ENCODE data around the gene HACD2.

The HACD2 gene

DNA sequence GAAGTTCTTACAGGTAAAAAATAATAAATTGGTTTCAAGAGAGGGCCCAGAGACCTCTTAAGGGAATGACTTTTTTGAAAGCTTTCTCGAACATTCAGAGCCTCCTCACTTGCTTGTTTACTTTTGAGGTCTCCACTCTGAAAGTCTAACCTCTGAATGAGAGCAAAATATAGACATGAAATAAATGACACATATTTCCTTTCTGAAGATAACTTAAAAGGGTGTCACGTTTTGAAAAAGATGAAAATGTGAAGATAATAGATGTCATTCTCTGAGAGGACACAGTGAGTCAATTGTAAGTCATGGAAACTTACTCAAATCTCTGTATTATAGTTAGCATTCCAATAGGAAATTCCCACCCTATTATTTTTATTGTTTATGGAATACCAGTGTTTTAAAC, 44.6 kb downstream of the HACD2 start:
- no peak for DNase-seq (ENCODE audit: low spot score in 2 of 2)
- H3K4me3 Mint-ChIP-seq = no peak overlapping the region
- peaks cover 7% of the 10 kb centered on the region for H3K36me3 Mint-ChIP-seq
- peaks cover 3% of the 10 kb centered on the region for H3K4me1 Mint-ChIP-seq
- no peaks in the 10 kb centered on the region for H3K27me3 Mint-ChIP-seq
- ATAC-seq (ENCODE audit: low read depth) = no peak
- H3K9me3 Mint-ChIP-seq = no peaks in the 10 kb centered on the region
- H3K27ac Mint-ChIP-seq = no peak overlapping the region

DNA sequence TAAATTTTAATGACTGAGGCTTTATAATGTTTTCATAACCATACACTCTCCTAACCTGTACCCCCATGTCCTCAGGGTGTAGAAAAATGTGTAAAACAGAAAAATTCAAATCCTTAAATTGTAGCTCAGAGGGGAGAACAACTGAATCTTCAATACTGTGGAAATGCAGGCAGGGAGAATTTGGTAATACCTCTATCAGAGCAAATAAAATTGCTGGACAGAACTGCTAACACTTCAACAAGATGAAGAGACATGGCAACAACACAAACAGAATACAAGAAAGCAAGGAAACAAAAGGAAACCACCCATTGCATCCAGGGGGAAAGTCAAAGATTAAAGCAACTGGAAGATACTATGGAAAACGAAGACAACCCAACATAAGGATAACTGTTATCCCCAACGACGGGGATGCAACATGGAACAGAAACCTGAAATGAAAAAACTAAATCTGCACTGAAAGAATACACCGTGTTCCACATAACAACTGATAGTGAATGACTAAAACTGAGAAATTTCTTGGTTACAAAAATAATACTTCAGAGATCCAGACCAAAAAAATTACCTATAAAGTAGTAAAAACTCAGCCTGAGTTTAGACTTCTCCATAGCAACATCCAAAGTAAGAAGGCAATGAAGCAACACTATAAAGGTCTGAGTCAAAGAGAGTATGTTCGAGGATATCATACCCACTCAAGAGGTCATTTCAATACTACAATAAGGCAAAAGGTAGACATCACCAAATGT, 48.5 kb downstream of the HACD2 start:
- Mint-ChIP-seq H3K9me3 (no peaks in the 10 kb centered on the region), H3K27me3 (no peaks in the 10 kb centered on the region), H3K36me3 (peaks cover 3% of the 10 kb centered on the region), H3K27ac (no peak overlapping the region), H3K4me3 (no peak overlapping the region), H3K4me1 (peaks cover 5% of the 10 kb centered on the region)
- DNase-seq (ENCODE audit: low spot score in 2 of 2) = no peak
- no peak for ATAC-seq (ENCODE audit: low read depth)

- no peak overlapping the region for H3K4me3 Mint-ChIP-seq
- no peak for DNase-seq (ENCODE audit: low spot score in 2 of 2)
- no peak overlapping the region for H3K27ac Mint-ChIP-seq
- H3K27me3 Mint-ChIP-seq = no peaks in the 10 kb centered on the region
- no peak for ATAC-seq (ENCODE audit: low read depth)
- no peaks in the 10 kb centered on the region for H3K9me3 Mint-ChIP-seq
- peaks cover 3% of the 10 kb centered on the region for H3K36me3 Mint-ChIP-seq
- H3K4me1 Mint-ChIP-seq = peaks cover 5% of the 10 kb centered on the region
Measured at GRCh38 chr3:123535580-123535979, 49.3 kb downstream of the HACD2 start.

GRCh38 chr3:123534264-123534663, 50.6 kb downstream of the HACD2 start:
- Mint-ChIP-seq H3K27me3 (no peaks in the 10 kb centered on the region), H3K27ac (no peak overlapping the region), H3K9me3 (no peaks in the 10 kb centered on the region), H3K36me3 (peaks cover 3% of the 10 kb centered on the region), H3K4me1 (peaks cover 5% of the 10 kb centered on the region), H3K4me3 (no peak overlapping the region)
- no peak for ATAC-seq (ENCODE audit: low read depth)
- no peak for DNase-seq (ENCODE audit: low spot score in 2 of 2)

DNA sequence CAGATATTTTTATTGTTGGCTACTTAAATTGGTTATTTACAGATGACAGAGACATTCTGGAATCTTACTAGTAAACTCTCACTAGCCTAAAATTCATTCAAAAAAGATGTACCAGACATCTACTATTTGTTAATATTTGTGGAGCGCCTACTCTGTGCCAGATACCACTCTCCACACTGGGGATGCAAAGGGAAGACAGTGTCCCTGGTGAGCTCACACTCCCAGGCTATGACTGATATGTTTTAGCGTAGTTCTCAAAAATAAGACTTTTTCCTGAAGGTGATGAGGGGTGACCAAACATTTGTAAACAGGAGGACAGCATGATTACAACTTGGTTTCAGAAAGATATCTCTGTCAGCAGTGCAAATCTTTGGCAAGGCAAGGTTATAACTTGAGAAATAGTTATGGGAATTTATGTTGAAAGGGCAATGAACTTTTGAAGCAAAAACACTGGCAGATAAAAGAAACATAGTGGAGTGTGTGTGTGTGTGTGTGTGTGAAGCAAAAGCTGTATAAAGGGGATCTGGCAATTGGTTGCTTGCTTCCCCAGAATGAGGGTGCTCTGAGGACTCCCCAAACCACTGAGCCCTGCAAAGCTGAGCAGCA, 51.2 kb downstream of the HACD2 start:
- peaks cover 5% of the 10 kb centered on the region for H3K4me1 Mint-ChIP-seq
- no peaks in the 10 kb centered on the region for H3K9me3 Mint-ChIP-seq
- peaks cover 3% of the 10 kb centered on the region for H3K36me3 Mint-ChIP-seq
- ATAC-seq (ENCODE audit: low read depth) = no peak
- H3K27me3 Mint-ChIP-seq = no peaks in the 10 kb centered on the region
- DNase-seq (ENCODE audit: low spot score in 2 of 2) = no peak
- no peak overlapping the region for H3K27ac Mint-ChIP-seq
- no peak overlapping the region for H3K4me3 Mint-ChIP-seq

DNA sequence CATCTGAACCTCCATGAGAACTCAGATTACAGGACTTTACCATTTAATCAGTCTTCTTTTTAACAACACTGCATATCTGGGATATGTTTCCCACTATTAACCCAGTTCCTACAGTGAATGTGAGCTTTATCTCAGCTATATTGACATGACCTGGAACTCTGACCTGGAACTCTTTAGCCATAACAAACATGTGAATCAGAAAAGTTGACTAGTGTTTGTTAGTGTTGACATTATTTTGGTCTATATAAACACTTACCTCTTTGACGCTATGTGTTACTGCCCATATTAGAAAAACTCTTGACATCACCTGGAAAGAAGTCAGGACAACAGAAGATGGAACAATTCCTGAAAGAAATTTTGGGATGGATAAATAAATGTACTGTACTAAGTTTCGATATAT, 56.7 kb downstream of the HACD2 start:
- H3K27ac Mint-ChIP-seq = no peak overlapping the region
- no peaks in the 10 kb centered on the region for H3K27me3 Mint-ChIP-seq
- DNase-seq (ENCODE audit: low spot score in 2 of 2) = no peak
- peaks cover 43% of the 10 kb centered on the region for H3K36me3 Mint-ChIP-seq
- no peak overlapping the region for H3K4me3 Mint-ChIP-seq
- no peak for ATAC-seq (ENCODE audit: low read depth)
- peaks cover 7% of the 10 kb centered on the region for H3K4me1 Mint-ChIP-seq
- no peaks in the 10 kb centered on the region for H3K9me3 Mint-ChIP-seq

DNA sequence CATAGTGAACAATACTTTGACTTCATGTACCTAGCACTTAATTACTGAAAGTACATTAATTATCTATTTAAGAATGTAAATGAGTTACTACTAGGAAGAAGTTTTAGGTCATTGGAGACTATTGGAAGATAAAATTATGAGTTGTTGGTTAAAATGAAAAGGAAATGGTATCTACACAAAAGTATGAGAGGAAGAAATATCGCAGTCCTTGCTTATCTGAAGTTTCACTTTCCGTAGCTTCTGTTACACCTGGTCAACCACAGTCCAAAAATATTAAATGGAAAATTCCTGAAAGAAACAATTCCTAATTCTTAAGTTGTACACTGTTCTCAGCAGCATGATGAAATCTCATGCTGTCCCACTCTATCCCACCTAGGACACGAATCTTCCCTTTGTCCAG, 57.8 kb downstream of the HACD2 start:
- no peaks in the 10 kb centered on the region for H3K9me3 Mint-ChIP-seq
- DNase-seq (ENCODE audit: low spot score in 2 of 2) (no peak), ATAC-seq (ENCODE audit: low read depth) (no peak)
- H3K27me3 Mint-ChIP-seq = no peaks in the 10 kb centered on the region
- H3K4me1 Mint-ChIP-seq = peaks cover 6% of the 10 kb centered on the region
- no peak overlapping the region for H3K4me3 Mint-ChIP-seq
- no peak overlapping the region for H3K27ac Mint-ChIP-seq
- peaks cover 48% of the 10 kb centered on the region for H3K36me3 Mint-ChIP-seq

DNA sequence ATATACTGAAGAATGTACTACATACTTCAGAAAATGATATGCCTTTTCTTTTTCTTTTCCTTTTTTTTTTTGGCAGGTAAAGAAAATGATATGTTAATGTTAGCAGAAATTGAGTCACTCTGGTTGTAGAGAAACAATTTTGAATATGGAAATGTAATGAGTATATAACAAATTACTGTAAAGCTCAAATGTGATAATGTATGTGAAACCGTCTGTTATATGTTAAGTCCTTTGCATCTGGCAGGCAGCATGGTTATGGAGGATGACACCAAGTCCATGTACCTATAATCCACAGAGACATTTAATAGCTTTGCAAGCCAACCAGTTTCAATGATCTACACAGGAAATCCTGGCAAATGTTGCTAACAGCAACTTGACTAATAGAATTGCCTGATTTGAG, 58.4 kb downstream of the HACD2 start:
- Mint-ChIP-seq H3K27ac (no peak overlapping the region), H3K4me3 (no peak overlapping the region), H3K9me3 (no peaks in the 10 kb centered on the region), H3K36me3 (peaks cover 52% of the 10 kb centered on the region), H3K27me3 (no peaks in the 10 kb centered on the region), H3K4me1 (peaks cover 6% of the 10 kb centered on the region)
- DNase-seq (ENCODE audit: low spot score in 2 of 2) = no peak
- ATAC-seq (ENCODE audit: low read depth) = no peak

DNA sequence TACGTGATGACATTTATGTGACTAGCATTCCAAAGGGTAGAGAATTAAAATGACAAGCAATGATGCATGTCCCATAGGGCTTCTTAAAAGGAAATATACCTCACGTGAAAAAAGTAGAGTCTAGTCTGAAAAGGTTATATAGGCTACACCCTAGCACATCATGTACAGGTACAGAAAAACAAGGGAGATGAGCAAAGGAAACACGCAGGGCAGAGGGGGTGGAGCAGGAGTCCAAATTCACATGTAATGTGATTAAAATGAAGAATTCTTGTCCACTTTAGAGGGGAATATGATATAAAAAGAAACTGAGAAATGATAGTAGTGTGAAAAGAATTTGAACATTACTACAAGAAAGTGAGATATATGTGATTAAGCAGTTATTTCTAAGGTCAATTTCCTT, 59.4 kb downstream of the HACD2 start:
- Mint-ChIP-seq H3K4me3 (no peak overlapping the region), H3K27ac (no peak overlapping the region), H3K9me3 (no peaks in the 10 kb centered on the region), H3K36me3 (peaks cover 57% of the 10 kb centered on the region), H3K4me1 (peaks cover 9% of the 10 kb centered on the region), H3K27me3 (no peaks in the 10 kb centered on the region)
- ATAC-seq (ENCODE audit: low read depth) (no peak), DNase-seq (ENCODE audit: low spot score in 2 of 2) (no peak)

DNA sequence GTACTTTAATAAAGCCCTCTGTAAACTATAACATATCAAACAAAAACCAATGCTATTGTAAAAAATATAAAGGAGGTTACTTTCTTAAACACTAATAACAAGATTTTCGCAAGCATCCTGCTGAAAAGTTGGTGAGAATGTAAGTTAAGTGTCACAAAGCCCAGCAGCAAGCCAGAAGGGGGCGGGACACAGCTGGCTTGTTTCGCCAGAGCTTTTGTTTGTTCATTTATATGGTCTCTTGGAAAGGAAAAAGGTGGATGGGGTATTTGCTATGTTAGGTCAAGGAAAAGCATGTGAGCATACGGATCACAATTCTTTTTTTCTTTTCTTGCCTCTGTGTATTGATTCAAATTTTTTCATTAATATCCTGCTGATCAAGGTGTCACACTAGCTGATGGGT, 59.9 kb downstream of the HACD2 start:
- H3K9me3 Mint-ChIP-seq = no peaks in the 10 kb centered on the region
- H3K27ac Mint-ChIP-seq = no peak overlapping the region
- no peak for ATAC-seq (ENCODE audit: low read depth)

DNA sequence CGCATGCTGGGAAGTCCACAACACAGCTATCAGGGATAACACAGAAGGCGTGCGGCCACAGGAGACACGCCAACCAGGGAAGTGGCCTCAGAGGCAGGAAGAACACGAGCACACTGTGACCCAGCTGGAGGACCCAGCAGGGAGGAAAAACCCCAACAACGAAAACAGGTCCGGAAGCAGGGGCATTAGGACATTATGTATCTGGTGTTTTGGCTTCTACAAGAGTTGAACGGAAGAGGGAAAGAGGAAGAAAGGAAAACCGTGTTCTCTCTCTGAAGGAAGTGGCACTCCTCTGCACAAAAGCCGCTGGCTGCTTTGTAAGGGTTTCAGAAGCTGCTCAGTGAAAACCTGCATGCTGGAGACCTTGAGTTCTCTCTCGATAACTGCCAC, 61.8 kb downstream of the HACD2 start:
- no peaks in the 10 kb centered on the region for H3K27me3 Mint-ChIP-seq
- H3K36me3 Mint-ChIP-seq = peaks cover 54% of the 10 kb centered on the region
- H3K9me3 Mint-ChIP-seq = no peaks in the 10 kb centered on the region
- no peak overlapping the region for H3K4me3 Mint-ChIP-seq
- H3K4me1 Mint-ChIP-seq = peaks cover 12% of the 10 kb centered on the region
- ATAC-seq (ENCODE audit: low read depth) (no peak), DNase-seq (ENCODE audit: low spot score in 2 of 2) (no peak)
- H3K27ac Mint-ChIP-seq = peak overlapping the region; percentile 15

More for the DNA sequence above, 59.9 kb downstream of the HACD2 start:
- no peak overlapping the region for H3K4me3 Mint-ChIP-seq
- H3K4me1 Mint-ChIP-seq = peaks cover 9% of the 10 kb centered on the region
- H3K36me3 Mint-ChIP-seq = peaks cover 57% of the 10 kb centered on the region
- no peaks in the 10 kb centered on the region for H3K27me3 Mint-ChIP-seq
- no peak for DNase-seq (ENCODE audit: low spot score in 2 of 2)

GRCh38 chr3:123522320-123523022, 62.4 kb downstream of the HACD2 start:
- no peaks in the 10 kb centered on the region for H3K27me3 Mint-ChIP-seq
- no peaks in the 10 kb centered on the region for H3K9me3 Mint-ChIP-seq
- H3K4me1 Mint-ChIP-seq = peaks cover 9% of the 10 kb centered on the region
- H3K36me3 Mint-ChIP-seq = peaks cover 49% of the 10 kb centered on the region
- peak overlapping the region; percentile 15 for H3K27ac Mint-ChIP-seq
- H3K4me3 Mint-ChIP-seq = no peak overlapping the region
- no peak for ATAC-seq (ENCODE audit: low read depth)
- DNase-seq (ENCODE audit: low spot score in 2 of 2) = no peak

DNA sequence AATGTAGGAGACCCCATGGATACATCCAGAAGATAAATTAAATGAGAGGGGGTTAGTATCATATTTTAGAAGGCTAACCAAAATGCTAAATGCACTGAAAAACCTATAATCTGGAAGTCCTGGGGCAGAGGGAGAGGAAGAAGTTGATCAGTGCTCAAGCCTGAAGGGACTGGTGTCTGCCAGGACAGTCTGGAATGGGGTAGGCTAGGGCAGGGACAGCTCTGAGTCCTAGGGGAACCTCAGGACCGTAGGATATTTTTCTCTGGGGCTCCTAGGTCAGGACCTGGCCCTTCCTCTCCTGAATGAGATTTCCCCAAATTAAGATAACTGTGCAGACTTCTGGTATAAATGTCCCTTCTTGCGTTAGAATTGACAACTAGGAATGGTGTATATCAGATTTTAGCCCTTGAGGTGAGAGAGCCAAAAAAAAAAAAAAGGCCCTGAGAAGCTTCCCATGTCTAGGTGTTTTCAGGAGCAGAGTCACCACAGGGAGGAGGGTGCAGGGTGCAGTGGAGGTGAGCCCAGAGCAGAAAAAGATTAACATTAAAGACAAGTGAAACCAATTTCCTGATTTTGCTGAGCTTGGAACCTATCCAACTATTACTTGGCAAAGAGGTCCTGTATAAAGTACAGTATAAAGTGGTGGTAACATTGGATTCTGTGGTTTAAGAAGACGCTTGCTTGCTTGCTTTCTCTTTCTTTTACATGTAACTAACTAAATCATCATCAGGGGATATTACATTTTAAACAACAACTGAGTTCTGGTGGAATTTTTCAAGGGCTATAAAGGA, 63.5 kb downstream of the HACD2 start:
- Mint-ChIP-seq H3K4me3 (no peak overlapping the region), H3K36me3 (peaks cover 46% of the 10 kb centered on the region), H3K27me3 (no peaks in the 10 kb centered on the region), H3K9me3 (no peaks in the 10 kb centered on the region), H3K4me1 (peaks cover 6% of the 10 kb centered on the region), H3K27ac (no peak overlapping the region)
- DNase-seq (ENCODE audit: low spot score in 2 of 2) (no peak), ATAC-seq (ENCODE audit: low read depth) (no peak)

DNA sequence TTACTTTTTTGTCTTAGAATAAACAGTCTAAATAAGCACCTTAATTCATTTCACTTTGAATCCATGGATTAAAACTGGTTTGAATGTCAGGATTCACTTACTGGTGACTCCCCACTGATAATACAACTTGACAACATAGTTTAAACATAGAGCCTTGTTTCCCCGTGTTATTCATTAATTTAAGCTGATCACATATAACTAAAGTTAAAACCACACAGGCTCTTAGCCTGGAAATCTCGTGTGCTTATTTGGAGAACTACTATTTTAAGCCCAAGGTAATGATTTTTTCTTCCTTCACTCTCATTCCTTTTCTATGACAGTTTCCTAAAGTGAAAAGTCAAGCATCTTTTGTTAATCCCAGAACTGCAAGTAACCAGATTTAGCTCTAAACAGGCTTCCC, 64.2 kb downstream of the HACD2 start:
- ATAC-seq (ENCODE audit: low read depth) (no peak), DNase-seq (ENCODE audit: low spot score in 2 of 2) (no peak)
- no peak overlapping the region for H3K27ac Mint-ChIP-seq
- peaks cover 39% of the 10 kb centered on the region for H3K36me3 Mint-ChIP-seq
- peaks cover 6% of the 10 kb centered on the region for H3K4me1 Mint-ChIP-seq
- no peaks in the 10 kb centered on the region for H3K27me3 Mint-ChIP-seq
- H3K9me3 Mint-ChIP-seq = no peaks in the 10 kb centered on the region
- no peak overlapping the region for H3K4me3 Mint-ChIP-seq

All from memory B cell (primary cell).